HG02885 (cell line): ENCODE measurements around the gene PCDHB3.
"Not testable (repeated sequence)": the region's sequence is repeated elsewhere in the genome, so short reads cannot be mapped to it uniquely, and the experiment has no call there.

ENCODE experiments used
- ATAC-seq: cut with Tn5 transposase; IDR thresholded peaks from one replicate; pipeline ENCODE4 v1.9.1; 2021; ENCODE audit warnings: mild to moderate bottlenecking; ENCODE audit not compliant: unreplicated experiment, poor library complexity

The PCDHB3 gene

DNA sequence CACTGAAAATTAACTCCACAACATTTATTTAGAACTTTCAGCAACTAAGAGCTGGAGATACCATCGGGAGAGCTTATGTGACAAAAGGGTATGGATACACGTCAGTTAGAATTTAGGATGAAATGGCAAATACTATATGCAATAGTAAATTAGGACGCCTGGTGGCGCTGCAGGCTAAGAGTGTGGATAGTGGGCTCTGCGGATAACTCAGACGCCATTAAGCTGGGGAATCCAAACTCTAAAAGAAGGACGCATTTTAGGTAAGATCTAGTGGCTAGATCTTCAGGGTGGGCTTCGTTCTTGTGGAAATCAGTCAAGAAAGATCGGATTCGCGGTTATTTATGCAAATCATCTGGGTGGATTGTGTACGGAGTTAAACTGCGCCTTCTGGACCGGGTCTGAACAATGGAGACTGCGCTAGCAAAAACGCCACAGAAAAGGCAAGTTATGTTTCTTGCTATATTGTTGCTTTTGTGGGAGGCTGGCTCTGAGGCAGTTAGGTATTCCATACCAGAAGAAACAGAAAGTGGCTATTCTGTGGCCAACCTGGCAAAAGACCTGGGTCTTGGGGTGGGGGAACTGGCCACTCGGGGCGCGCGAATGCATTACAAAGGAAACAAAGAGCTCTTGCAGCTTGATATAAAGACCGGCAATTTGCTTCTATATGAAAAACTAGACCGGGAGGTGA, 34.9 kb downstream of the PCDHB3 start, which contains the start of gene PCDHB5:
Gene PCDHB5, plus strand, starts transcription at position 177 of the 688 bp plus-strand sequence. Its CDS starts 229 bp downstream, at position 406.
- no peak for ATAC-seq

DNA sequence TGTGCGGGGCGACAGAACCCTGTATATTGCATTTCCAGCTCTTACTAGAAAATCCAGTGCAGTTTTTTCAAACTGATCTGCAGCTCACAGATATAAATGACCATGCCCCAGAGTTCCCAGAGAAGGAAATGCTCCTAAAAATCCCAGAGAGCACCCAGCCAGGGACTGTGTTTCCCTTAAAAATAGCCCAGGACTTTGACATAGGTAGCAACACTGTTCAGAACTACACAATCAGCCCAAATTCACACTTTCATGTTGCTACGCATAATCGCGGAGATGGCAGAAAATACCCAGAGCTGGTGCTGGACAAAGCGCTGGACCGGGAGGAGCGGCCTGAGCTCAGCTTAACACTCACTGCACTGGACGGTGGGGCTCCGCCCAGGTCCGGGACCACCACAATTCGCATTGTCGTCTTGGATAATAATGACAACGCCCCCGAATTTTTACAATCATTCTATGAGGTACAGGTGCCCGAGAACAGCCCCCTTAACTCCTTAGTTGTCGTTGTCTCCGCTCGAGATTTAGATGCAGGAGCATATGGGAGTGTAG, 35.5 kb downstream of the PCDHB3 start:
- no peak for ATAC-seq

GRCh38 chr5:141137346-141137745, 37.1 kb downstream of the PCDHB3 start:
- not testable (repeated sequence) for ATAC-seq

GRCh38 chr5:141149812-141150211, 49.5 kb downstream of the PCDHB3 start, which contains the start of gene PCDHB6:
Gene PCDHB6 (plus strand): TSS chr5:141150057. CDS start chr5:141150258, 201 bp downstream.
- ATAC-seq: no peak

- ATAC-seq: no peak
Observed at GRCh38 chr5:141150224-141150992, 50.1 kb downstream of the PCDHB3 start.

- no peak for ATAC-seq
Observed at GRCh38 chr5:141150993-141151325, 50.7 kb downstream of the PCDHB3 start.

DNA sequence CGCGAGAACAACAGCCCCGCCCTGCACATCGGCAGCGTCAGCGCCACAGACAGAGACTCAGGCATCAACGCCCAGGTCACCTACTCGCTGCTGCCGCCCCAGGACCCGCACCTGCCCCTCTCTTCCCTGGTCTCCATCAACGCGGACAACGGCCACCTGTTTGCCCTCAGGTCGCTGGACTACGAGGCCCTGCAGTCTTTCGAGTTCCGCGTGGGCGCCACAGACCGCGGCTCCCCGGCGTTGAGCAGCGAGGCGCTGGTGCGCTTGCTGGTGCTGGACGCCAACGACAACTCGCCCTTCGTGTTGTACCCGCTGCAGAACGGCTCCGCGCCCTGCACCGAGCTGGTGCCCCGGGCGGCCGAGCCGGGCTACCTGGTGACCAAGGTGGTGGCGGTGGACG, 51.4 kb downstream of the PCDHB3 start:
- not testable (repeated sequence) for ATAC-seq

DNA sequence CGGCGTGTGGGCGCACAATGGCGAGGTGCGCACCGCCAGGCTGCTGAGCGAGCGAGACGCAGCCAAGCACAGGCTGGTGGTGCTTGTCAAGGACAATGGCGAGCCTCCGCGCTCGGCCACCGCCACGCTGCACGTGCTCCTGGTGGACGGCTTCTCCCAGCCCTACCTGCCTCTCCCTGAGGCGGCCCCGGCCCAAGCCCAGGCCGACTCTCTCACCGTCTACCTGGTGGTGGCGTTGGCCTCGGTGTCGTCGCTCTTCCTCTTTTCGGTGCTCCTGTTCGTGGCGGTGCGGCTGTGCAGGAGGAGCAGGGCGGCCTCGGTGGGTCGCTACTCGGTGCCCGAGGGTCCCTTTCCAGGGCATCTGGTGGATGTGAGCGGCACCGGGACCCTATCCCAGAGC, 51.8 kb downstream of the PCDHB3 start:
- not testable (repeated sequence) for ATAC-seq
